ENCODE results near the gene SSU72.
"Not testable (repeated sequence)": the region's sequence is repeated elsewhere in the genome, so short reads cannot be mapped to it uniquely, and the experiment has no call there.

Gene SSU72

DNA sequence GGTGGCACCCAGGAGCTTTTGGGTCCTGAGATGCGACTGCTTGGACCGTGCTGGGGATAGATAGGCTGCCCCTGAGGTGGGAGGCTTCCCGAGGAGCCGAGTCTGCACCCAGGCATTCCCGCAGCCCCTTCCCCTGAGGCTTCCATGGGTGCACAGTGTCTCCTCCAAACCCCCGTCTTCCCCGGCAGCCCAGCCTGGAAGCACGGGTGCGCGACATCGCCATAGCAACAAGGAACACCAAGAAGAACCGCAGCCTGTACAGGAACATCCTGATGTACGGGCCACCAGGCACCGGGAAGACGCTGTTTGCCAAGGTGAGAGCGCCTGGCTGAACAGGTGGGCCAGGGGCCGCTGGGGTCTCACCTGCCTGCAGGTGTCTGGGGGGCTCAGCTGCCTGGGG lies 51.0 kb downstream of the SSU72 start:
- not testable (repeated sequence) for DNase-seq

DNA sequence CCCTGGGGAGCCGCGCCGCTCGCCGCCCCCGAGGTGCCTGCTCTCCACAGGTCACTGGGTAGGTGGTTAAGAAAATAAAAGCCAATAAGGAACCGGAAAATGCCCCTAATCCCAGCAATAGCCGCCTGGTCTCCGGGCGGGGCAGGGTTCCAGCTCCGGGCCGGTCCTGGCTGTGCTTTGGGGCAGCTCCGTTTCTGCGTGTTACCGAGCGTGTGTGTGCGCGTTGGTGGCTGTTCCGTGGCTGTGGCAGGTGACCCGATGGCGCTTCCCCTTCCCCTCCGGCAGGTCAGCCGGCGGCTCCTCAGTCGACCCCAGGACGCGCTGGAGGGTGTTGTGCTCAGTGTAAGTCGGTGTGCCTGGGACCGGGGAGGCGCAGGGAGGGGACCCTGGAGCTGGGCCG lies 51.4 kb downstream of the SSU72 start:
- DNase-seq, result not testable (repeated sequence)

DNA sequence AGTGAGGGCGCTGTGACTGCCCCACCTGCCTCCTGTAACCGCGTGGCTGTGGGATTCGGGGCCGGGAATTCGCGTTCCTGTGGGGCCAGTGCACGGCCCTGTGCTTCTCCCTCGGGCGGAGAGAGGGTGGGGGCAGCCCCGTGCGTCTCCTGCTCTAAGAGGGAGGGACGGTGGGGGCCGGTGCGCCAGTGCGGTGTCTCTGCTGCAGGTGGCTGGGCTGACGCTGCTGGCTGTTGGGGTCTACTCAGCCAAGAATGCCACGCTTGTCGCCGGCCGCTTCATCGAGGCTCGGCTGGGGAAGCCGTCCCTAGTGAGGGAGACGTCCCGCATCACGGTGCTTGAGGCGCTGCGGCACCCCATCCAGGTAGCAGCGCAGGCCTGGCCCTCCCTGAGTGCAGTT lies 52.1 kb downstream of the SSU72 start:
- DNase-seq, result not testable (repeated sequence)

DNA sequence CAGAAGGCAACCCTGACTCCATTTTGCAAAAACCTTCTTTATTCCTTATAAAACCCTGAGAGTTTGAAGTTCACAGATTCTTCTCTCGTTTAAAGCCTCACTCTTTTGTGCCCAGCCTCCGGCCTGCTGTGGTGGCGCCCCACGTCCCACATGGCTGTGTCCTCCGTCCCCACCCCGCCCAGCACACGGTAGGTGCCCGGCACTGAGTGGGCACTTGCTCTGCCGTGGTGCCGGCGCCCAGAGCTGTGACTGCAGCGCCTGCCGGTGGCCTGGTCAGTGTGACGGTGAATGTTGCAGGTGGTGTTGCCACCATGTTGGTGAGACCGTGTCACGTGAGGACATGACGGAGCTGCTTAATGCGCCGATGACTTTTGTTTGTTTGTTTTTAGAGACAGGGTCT lies 53.3 kb downstream of the SSU72 start:
- DNase-seq, result no peak

DNA sequence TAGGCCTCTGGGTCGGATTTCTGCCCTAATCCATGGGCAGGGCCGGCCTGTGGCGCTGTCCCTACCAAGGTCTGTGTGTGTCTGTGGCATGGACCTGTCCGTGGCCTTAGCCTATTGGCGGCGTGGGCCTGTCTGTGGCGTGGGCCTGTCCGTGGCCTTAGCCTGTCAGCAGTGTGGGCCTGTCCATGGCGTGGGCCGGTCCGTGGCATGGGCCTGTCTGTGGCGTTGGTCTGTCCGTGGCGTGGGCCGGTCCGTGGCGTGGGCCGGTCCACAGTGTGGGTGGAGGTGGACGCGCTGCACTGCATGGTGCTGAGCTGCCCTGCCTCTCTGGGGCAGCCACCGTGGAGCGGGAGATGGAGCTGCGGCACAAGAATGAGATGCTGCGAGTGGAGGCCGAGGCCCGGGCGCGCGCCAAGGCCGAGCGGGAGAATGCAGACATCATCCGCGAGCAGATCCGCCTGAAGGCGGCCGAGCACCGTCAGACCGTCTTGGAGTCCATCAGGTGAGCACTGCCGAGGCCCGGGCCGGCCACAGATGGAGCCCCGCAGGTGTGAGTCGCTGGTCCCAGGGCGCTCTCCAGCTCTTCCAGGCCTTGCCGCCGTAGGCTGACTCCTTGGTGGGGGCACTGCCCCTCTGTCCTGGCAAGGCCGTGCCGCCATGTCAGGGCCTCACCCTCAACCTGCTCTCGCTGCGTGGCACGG lies 54.7 kb downstream of the SSU72 start:
- not testable (repeated sequence) for DNase-seq

DNA sequence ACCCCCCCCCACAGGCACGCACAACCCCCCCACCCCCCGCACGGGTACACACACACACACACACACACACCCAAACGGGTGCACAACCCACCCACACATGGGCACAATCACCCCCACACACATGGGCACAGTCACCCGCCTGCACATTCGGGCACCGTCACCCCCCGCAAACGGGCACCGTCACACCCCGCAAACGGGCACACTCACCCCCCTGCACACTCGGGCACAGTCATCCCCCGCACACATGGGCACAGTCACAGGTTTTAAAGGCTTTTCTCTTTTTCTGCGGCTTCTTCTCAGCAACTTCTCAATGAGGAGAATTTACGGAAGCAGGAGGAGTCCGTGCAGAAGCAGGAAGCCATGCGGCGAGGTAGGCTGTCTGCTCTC lies 56.0 kb downstream of the SSU72 start:
- DNase-seq, result not testable (repeated sequence)

DNA sequence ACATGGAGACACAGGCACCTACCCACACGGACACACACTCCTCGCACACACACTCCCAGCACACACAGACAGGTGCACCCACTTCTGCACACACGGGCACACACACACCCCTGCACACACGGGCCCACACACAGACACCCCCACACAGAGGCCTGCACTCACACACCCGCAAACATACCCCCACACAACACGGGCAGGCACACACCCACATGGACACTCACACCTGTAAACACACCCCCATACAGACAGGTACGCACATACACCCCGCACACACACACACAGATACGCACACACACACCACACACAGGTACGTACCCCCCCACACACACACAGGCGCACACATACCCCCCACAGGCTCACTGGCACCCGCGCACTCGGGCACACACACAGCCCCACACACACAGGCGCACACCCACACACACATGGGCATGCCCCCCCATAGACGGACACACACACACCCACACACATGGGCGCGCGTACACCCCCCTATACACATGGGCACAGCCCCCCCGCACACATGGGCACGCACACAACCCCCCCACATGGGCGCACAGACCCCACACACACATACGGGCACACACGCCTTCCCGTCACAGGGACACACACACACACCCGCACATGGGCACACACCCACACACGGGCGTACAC lies 56.6 kb downstream of the SSU72 start:
- no peak for DNase-seq

DNA sequence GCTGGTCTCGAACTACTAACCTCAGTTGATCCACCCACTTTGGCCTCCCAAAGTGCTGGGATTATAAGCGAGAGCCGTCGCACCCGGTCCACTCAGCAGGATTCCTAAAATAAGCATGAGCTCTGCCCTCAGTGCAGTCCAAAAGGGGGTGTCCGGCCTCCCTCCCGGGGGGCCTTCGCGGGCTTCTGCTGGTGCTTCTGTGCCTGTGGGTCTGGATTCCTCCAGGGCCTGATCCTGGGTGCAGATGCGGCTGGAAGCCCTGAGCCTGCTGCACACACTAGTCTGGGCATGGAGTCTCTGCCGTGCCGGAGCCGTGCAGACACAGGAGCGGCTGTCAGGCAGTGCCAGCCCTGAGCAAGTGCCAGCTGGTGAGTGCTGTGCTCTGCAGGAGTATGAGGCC lies 57.7 kb downstream of the SSU72 start:
- DNase-seq, result not testable (repeated sequence)

DNA sequence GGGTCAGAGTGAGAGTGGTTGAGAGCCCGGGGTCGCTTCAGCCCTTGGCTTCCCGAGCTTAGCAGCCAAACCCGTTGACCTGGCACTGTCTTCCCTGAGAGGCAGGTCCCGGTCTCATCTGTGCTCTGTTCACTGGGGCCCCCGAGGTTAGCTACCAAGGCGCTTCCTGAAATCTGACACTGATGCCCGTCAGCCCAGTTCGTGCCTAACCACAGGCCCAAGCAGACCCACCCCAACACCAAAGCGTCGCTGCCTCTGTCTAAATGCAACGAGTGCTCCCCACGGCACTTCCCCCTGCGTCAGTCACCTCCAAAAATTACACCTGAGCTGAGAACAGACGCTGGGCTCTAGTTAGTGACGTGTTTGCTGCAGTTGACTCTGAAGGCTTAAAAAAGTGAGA lies 60.3 kb downstream of the SSU72 start:
- not testable (repeated sequence) for DNase-seq

DNA sequence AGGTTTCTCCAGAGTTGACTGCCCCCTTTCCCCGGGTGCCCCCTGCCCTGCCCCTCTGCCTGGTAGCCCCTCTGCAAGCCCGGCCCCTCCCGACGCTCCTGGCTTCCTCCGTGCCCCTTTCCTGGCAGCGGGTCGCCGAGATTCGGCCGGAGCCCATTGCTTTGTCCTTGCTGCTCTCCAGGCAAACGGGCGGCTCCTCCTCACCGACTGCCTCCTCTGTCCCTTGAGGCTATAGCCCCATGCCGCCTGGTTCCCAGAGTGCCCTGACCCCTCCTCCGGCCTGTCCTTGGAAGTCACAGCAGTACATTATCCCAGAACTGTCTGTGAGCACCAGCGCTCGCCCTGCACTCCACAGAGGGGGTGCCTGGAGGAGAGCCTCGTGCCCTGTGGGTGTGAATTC lies 61.0 kb downstream of the SSU72 start:
- DNase-seq, result not testable (repeated sequence)

DNA sequence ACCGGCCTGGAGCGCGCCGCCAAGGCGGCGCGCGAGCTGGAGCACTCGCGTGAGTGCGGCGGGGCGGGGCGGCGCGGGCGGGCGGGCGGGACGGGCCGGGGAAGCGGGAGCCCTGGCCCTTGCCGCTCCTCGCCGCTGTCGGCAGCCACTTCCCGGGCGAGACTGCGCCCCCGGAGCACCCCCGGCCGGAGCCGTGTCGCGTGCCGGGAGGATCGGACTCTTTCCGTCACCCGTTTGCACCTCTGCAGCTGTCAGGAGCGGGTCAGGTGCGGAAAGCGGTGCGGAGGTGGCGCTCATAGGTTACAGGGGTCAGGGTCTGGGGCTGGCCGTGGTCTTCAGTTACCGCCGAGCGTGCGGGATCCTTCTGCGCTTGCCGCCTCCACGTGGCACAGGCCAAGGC lies 62.2 kb downstream of the SSU72 start:
- DNase-seq, result not testable (repeated sequence)

DNA sequence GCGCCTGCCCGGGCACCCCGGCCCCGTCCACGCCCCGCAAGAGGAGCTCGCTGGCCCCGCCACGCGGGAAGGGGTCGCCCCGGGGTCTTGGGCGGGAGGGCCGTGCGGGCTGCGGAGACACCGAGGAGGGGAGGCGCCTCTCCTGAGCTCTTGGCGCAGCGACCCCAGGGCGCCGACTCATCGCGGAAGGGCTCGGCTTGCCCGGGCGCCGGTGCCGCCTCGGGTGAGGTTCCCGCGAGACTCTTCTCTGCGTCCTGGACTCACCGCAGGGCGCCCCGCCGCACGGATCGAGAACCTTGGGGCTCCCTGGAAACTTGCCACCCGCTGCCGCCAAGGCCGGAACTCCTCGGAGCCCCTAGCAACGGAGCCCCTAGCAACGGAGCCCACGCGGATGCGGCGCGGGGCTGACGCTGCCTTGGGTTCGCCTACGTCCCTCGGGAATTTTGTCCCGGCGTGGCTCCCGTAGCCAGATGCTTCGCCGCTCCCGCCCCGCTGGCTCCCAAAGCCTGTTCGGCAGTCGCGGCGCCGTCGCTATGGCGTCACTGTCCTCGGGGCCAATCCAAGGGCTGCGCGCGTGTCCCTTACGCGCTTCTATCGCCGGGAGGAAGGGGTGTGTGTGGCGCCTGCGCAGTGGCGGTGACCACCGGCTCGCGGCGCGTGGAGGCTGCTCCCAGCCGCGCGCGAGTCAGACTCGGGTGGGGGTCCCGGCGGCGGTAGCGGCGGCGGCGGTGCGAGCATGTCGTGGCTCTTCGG lies 63.0 kb downstream of the SSU72 start, which contains the start of gene ATAD3A:
Gene ATAD3A, plus strand, starts transcription at position 630 of the 753 bp plus-strand sequence. Its CDS starts 107 bp downstream, at position 737.
- peak; percentile 95 for DNase-seq

DNA sequence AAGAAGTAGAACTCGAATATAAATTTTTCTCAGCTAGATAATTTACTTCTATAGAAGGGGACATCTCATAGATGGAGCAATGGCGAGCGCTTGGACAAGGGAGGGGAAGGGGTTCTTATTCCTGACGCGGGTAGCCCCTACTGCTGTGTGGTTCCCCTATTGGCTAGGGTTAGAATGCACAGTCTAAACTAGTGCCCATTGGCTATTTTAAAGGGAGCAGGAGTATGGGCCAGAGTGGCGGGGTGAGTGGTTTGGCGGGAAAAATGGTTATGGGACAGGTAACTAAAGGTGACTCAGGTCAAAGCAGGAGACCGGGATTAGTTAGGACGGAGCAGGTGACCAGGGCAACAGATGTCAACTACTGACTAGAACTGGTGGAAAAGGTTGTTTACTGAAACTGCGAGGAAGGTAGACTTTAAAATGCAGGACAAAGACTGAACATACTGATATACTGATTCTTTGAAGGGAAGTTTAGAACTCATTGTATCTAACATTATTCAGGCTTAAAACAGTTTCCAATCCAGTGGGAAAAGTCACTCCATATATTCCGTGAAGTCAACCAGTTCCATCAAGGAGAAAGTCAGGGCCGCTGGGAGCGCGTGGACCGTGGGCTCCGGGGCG lies 63.6 kb downstream of the SSU72 start:
- no peak for DNase-seq

DNA sequence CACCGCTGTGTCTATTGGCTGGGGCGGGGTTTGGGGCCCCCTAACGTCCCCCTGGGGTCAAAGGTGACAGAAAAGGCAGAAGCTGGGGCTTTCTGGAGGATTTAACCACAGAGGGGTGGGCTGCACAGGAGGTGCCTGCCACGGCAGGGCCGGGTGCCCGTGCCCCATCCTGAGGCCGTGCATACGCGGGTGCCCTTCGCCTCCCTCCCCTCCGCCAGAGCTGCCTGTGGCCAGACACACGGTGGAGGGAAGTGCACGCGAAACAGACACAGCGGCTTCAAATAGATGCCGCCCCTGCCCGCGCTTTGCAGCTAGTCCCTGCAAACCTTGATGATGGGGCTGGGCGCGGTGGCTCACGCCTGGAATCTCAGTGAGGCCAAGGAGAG lies 65.2 kb downstream of the SSU72 start:
- not testable (repeated sequence) for DNase-seq

DNA sequence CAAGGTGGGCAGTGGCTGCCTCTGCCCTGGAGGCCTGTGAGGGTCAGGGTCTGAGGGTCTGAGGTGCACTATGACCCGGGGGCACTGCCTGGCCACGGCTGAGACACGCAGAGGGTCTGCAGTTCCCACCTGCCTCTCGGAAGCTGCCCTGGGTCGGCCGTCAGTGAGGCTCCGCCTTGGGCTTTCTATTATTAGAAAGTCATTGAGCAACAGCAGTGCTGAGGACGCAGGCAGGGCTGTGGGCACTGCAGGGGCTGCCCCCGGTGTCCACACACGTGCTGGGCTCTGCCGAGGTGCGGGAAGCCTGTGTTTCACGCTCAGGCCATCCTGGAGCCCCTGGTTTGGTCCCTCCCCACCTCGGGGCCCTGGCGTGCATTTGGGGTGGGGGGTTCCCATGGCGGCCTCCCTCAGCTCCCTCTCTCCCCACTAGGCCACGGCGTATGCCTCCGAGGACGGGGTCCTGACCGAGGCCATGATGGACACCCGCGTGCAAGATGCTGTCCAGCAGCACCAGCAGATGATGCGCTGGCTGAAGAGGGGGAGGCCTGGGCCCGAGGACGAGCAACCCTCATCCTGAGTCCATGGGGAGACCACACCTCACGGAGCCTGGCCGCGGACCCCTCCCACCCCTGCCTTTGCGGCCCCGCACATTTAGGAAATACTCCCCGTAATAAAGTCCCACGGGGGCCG lies 65.7 kb downstream of the SSU72 start:
- not testable (repeated sequence) for DNase-seq

DNA sequence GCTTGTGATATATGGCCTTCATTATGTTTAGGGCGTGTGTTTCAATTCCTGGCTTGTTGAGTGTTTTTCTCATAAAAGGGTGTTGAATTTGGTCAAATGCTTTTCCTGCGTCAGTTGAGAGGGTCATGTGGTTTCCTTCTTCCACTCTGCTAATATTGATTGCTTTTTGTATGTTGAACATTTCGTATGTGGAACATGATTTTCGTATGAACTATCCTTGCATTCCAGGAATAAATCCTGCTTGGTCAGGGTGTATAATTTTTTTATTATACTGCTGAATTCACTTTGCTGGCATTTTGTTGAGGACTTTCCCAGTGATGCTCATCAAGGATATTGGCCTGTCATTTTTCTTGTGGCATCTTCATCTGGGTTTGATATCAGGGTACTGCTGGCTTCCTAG lies 67.4 kb downstream of the SSU72 start:
- DNase-seq, result no peak

DNA sequence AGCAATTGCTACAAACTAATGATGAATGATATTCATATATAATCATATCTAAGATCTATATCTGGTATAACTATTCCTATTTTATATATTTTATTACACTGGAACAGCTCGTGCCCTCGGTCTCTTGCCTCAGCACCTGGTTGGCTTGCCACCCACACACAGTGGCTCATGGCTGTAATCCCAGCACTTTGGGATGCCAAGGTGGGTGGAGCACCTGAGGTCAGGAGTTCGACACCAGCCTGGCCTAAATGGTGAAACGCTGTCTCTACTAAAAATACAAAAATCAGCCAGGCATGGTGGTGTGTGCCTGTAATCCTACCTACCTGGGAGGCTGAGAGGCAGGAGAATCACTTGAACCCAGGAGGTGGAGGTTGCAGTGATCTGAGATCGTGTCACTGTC lies 68.9 kb downstream of the SSU72 start:
- DNase-seq, result not testable (repeated sequence)

DNA sequence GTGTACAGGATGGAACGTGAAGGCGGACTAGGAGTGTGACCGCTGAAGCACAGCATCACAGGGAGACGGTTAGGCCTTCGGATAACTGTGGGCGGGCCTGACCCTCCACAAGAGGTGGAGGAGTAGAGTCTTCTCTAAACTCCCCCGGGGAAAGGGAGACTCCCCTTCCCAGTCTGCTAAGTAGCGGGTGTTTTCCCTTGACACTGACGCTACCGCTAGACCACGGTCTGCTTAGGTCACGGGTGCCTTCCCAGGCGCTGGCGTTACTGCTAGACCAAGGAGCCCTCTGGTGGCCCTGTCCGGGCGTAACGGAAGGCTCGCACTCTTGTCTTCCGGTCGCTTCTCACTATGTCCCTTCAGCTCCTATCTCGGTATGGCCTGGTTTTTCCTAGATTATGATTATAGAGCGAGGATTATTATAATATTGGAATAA lies 69.3 kb downstream of the SSU72 start:
- DNase-seq, result not testable (repeated sequence)

DNA sequence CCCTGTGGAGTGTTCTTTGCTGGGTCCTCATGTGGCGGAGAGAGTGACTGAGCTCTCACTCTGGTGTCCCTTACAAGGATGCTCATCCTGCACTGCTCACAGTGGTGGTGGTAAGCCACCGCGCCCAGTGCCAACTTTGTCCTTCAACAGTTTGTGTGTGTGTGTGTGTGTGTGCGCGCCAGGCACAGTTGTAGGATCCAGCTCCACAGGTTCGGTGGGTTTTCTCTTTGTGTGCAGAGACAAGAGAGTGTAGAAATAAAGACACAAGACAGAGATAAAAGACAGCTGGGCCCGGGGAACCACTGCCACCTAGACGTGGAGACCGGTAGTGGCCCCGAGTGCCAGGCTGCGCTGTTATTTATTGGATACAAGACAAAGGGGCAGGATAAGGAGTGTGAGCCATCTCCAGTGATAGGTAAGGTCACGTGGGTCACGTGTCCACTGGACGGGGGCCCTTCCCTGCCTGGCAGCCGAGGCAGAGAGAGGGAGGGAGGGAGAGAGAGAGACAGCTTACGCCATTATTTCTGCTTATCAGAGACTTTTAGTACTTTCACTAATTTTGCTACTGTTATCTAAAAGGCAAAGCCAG lies 69.8 kb downstream of the SSU72 start:
- DNase-seq, result peak; percentile 55

DNA sequence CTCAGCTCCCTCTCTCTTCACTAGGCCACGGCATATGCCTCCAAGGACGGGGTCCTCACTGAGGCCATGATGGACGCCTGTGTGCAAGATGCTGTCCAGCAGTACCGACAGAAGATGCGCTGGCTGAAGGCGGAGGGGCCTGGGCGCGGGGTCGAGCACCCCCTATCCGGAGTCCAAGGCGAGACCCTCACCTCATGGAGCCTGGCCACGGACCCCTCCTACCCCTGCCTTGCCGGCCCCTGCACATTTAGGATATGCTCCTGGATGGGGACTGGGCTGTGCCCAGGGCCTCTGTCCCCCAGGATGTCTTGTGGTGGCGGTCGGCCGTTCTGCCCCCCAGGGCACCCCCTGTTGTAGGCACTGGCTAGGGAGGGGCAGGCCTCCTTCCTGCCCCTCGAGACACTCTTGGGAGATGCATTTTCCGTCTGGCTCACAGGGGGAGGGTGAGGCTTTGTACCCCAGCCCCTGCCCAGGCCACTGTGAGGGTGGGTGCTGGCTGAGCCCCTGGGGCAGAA lies 79.1 kb downstream of the SSU72 start:
- not testable (repeated sequence) for DNase-seq

DNA sequence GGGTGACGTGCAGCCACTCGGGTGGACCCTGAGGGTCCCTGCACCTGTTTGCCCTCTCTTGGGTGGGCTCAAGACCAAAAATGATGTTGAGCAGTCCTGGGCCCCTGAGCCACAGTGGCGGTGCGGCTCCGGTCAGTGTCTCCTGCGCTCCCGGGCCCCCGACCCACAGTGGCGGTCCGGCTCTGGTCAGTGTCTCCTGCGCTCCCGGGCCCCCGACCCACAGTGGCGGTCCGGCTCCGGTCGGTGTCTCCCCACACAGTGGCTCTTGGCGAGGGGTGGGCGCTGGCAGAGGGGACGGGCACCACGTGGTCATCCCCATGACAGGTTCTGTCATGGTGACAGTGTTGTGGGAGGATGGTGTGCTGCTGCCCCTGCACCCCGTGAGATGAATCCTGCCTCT lies 80.4 kb downstream of the SSU72 start:
- not testable (repeated sequence) for DNase-seq

Measured in activated CD4-positive, alpha-beta T cell treated with anti-CD3 and anti-CD28 coated beads for 1 hour (primary cell).